HG02642 (cell line): ENCODE measurements around the gene TARDBP.
"Not testable (repeated sequence)": the region's sequence is repeated elsewhere in the genome, so short reads cannot be mapped to it uniquely, and the experiment has no call there.

Experiments used
- ATAC-seq: cut with Tn5 transposase; IDR thresholded peaks from one replicate; pipeline ENCODE4 v1.9.1; 2021; ENCODE audit warnings: mild to moderate bottlenecking; ENCODE audit not compliant: unreplicated experiment, poor library complexity

The TARDBP gene

DNA sequence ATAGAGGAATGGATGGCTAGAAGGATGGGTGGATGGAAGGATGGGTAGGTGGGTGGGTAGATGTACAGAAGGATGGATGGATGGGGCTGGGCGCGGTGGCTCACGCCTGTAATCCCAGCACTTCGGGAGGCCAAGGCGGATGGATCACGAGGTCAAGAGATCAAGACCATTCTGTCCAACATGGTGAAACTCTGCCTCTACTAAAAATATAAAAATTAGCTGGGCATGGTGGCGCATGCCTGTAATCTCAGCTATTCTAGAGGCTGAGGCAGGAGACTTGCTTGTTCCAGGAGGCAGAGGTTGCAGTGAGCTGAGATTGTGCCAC lies 27.6 kb downstream of the TARDBP start:
- ATAC-seq, result not testable (repeated sequence)

DNA sequence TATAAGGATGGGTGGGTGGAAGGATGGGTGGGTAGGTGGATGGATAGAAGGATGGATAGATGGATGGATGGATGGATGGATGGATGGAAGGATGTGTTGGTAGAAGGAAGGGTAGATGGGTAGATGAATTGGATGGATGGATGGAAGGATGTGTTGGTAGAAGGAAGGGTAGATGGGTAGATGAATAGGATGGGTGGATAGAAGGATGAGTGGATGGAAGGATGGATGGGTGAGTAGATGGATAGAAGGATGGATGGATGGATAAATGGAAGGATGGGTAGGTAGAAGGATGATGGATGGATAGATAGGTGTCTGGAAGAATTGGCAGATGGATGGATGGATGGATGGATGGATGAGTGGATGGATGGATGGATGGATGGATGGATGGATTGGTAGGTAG lies 28.6 kb downstream of the TARDBP start:
- no peak for ATAC-seq

DNA sequence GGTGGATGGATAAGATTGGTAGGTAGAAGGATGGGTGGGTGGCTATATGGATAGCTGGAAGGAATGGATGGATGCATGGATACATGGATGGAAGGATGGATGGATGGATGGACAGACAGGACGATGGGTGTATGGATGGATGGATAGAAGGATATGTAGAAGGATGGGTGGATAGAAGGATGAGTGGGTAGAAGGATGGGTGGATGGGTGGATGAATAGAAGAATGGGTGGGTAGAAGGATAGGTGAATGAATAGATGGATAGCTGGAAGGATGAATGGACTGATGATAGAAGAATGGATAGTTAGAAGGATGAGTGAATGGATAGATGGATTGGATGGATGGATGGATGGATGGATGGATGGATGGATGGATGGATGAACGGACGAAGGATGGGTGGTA lies 29.6 kb downstream of the TARDBP start:
- no peak for ATAC-seq

DNA sequence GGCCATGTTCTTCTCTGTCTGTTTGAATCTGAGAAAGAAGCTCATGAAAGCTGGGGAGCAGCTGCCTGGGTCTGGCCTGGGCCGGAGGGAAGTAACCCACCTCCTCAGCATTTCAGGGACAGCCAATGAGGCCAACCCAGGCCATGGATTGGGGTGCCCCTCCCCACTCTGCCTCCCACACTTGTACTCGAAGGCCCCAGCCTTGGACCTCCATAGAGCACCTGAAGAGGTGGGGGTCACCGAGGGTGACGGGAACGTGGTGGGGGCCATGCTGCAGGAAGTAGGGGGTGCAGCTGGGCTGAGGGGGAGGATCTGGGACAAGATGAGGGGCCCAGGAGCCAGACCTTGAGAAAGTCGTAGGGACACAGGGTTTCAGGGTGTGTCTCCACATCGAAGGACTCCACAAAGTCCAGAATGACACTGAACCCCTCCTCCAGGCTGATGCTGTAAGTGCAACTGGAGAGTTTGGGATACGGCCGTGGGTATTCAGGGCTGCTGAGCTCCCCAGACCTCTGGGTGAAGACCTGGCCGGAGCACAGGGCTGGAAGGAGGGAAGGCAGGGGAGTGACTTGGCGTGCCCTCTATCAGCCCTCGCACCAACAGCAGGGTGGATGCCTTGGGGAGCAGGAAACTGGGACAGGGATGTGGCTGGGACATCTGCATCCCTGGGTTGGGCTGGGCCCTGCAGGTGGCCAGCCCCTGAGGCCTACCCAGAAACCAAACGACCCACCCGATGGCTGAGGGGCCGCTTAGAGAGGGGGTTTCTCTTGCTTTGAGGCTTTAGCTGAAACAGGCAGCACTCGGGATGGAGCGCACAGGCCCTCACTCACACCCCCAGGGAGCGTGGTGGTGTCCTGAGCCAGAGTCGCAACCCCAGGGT lies 30.8 kb downstream of the TARDBP start:
- ATAC-seq, result no peak

DNA sequence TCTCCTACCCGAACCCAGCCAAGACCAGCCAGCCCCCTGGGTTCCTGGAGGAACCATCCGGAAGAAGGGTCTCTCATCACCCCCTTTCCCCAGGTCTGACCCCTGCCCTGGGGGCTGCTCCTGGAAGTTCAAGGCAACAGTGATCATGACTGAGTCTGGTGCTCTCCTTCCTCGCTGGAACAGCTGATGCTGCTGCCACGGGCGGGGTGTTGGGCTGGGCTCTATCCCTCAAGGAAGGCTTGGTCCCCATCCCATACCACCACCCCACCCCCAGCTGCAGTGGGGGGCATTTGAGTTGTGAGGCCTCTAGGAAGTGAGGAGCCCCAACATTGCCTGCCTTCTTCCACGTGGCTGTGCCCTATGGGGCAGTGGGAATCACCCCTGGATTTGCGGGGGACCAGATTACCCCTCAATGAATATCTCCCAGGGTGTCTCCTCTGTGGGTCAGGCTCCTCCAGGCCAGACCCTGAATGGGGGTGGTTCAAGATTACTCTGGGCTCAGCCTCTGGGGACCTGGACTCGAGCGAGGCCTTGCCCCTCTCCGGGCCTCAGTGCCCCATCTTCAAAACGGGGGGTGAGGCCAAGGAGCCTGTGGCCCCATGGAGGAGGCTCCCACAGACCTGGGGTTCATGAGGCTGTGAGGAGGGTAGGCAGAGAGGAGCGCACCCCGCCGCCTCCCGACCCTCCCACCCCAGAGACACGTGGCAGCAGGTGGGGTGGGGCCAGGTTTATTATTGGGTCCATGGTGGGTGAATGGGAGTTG lies 31.8 kb downstream of the TARDBP start:
- no peak for ATAC-seq

DNA sequence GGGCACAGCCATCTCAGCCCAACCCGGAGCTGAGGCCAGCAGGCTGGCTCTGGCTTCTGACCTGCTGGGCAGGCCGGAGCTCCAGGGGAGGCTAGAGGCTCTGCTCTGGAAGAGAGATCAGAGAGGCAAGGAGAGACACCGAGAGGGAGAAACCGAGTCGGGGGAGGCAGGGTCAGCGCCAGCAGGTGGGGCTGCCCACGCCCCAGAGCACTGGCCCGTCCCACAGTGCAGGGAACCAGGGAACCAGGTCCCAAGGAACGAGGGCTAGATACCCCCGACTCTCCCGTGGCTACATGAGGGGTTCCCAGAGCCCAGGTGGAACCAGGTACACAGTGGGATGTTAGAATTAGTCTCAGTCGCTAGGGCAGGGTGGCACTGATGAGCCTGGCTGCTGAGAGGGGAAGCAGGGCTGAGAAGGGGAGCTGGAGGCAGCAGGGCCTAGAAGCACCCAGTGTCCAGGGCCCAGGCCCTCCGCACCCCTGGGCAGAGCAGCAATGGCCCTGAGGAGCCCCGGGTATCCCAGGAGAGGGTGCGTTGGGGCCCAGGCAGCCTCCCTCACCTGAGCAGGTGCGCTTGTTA lies 32.5 kb downstream of the TARDBP start:
- ATAC-seq, result no peak

DNA sequence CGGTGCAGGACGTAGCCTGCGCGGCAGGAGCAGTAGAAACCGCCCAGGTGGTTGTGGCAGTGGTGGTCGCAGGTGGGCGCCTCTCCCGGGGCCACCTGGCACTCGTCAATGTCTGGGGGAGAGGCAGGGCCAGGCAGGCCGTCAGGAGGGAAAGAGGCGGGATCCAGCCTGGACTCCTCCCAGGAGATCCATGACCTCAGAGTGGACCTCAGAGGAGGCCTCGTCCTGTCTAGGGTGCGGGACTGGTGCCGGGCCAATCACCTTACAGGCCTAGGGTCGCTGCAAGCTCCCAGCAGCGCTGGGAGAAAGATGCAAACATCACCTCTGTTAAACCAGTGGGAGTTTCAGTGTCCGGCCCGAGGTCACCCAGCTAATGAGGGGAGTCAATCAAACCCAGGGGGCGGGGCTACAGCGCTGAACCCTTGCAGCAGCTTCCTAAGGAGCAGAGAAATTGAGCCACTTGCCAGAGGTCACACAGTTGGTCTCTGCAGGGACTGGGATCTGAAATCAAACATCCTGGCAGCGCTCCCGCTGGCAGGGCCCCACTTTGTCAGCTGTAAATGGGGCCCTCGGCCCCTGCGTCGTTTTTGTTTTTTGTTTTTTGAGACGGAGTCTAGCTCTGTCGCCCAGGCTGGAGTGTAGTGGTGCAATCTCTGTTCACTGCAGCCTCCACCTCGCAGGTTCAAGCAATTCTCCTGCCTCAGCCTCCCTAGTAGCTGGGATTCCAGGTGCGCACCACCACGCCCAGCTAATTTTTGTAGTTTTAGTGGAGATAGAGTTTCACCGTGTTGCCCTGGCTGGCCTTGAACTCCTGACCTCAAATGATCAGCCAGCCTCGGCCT lies 33.2 kb downstream of the TARDBP start:
- no peak for ATAC-seq

DNA sequence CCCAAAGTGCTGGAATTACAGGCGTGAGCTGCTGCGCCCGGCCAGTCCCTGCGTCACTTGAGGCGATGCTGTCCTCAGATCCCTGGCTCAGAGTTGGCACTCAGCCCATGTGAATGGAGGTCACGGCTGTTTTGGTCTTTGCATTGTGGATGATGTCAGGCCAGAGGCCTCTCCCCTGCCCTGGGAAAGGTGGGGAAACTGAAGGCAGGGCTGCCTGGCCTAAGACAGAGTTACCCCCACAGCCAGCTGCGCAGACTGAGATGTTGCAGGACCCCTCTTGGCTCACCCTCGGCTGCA lies 33.8 kb downstream of the TARDBP start:
- no peak for ATAC-seq

DNA sequence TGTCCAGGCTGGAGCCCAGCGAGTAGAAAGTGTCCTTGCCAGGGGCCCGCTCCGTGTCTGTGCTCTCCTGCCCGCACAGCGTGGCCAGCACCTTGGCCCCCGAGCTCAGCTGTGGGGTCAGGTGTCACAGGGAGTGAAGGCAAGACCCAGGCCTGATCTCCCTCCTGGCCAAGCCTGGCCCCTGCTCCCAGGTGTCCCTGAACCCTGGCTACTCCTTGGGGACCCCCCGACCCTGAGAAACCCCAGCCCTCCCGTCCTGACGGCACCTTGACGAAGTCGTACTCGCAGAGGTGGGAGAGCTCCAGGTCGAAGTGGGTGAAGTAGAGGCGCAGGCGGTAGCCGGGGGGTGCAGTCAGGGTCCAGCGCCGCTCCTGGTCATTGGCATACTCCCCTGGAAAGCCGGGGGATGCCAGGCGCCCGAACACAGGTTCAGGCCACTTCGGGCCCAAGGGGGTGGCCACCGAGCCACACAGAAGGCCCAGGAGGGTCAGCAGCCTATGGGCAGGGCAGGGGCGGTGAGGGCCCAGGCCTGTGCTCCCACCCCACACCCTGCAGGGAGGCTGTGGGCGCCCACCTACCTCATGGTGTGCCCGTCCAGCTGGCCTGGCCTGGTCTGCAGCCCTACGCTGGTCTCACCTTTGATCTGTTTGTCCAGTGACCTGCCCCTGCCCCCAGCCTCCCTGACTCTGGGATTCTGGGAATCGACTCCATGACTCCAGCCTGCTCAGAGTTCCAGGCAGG lies 34.3 kb downstream of the TARDBP start, which contains the start of gene MASP2:
Gene MASP2, minus strand, starts transcription at position 615 of the 741 bp plus-strand sequence. Its CDS starts 32 bp downstream, at position 583.
- no peak for ATAC-seq

DNA sequence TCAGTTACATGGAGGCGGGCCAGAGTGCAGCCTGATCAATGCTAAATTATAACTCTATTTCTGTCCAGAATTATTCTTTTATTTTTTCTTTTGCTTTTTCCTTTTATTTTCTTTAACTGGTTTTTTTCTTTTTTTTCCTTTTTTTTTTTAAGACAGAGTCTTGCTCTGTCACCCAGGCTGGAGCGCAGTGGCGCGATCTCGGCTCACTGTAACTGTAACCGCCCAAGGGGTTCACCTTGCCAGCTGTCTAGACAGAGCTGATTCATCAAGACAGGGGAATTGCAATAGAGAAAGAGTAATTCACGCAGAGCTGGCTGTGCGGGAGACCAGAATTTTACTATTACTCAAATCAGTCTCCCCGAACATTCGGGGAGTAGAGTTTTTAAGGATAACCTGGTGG lies 38.7 kb downstream of the TARDBP start:
- ATAC-seq, result not testable (repeated sequence)

DNA sequence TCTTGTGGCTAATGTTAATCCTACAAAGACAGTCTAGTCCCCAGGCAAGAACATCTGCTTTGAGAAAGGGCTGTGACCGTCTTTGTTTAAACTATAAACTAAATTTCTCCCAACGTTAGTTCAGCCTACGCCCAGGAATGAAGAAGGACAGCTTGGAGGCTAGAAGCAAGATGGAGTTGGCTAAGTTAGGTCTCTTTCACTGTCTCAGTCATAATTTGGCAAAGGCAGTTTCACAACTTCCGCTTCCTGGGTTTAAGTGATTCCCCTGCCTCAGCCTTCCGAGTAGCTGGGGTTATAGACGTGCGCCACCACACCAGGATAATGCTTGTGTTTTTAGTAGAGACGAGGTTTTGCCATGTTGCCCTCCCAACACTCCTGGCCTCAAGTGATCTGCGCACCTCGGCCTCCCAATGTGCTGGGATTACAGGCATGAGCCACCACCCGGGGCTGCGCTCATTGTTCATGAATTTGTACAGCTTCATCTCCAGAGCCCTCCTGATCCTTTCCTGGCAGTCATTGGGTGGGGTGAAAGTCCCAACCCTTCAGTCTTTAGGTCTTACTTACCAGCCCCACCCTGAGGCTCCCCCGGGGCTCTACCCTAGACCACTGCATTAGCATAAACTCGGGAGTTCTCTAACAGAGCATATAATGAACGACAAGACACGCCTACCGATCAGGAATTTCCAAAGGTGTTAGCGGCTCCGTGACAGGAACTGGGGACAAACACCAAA lies 39.5 kb downstream of the TARDBP start:
- ATAC-seq, result no peak

DNA sequence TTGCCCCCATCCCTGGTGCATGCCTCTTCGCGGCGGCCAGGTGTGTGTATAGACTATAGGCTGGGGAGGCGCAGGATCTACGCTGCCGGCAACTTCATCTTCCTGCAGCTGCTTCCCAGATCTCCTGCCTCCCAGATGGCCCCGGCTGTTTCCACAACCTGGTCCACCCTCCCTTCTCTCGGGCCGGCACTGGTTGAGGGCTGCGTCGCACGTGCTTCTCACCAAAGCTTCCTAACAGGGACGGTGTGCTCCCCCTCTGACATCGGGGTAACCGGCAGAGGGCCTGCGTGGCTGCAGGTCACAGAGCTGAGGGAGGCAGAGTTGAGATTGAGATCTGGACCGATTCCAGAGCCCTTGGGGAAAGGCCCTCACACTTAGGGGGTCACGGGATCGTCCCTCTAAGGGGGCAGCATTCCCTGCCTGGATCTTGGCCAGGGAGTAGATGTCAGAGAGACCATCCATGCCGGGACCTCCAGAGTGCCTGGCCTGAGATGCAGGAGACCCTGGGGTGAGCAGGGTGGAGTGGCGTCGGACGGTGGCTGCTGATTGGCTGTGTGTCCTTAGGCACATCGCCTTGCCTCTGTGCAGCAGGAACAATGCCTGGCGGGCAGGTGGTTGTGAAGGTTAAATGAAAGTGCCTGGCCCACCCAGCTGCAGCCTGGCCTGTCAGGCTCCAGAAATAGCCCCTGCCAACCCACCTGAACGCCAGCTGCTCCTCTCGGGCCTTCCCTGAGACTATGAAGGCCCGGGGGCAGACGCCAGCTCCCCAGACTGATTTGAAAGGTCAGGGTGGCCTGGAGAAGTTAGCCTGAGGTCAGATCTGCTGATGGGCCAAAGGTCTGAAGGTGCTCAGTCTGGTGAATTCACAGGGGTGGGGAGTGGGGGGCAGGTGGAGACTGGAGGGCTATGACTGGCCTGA lies 40.6 kb downstream of the TARDBP start:
- no peak for ATAC-seq

DNA sequence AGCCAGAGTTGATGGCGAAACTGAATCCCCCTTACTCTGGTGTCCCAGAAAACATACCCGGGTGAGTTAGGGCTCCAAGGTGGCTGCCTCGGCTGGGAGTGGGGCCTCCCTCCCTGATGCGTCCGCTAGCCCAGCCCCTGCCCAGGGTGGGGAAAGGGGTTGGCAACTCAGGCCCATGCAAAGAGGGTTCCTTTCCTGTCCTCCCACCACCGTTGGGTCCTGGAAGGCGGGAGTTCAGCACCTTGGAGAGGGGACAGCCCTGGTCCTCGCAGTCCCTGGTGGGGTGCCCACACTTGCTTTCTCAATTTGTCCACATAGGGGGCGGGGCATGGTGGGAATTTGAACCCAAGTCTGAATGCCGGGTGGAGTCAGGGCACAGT lies 41.3 kb downstream of the TARDBP start:
- no peak for ATAC-seq

DNA sequence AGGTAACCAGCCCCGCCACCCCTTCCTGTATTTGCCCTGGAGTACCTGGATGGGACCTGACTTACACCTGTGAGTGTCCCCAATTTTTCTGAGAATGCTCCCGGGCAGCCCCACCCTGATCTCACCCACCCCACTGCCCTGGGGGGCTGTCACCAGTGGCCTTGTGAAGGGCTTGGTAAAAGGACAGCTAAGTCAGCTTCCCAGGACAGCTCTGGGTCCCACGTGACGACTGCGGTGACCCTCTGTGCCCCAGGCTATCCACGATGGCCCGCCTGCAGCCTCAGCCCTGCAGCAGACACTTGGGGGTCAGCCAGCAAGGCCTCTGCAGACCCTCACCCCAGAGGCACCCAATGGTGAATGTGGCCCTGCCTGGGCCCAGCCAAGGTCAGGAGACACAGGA lies 41.7 kb downstream of the TARDBP start:
- ATAC-seq, result no peak

DNA sequence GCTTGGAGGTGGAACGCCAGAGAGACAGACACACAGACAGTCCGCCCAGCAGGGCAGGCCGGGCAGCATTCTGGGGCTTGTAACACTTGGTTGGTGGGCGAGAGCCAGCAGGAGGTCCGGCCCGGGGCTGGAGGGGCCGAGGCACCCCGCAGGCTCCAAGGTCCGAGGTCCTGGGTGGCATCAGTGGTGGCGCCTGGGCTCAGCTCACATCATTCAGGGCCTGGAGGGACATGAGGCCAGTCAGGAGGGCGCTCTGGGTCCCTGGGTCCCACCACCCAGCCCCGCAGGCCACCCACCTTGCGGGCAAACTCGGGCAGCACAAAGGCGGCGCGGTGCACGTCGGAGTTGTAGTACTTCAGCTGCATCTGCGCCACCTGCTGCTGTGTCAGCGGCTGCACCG lies 42.2 kb downstream of the TARDBP start:
- no peak for ATAC-seq

DNA sequence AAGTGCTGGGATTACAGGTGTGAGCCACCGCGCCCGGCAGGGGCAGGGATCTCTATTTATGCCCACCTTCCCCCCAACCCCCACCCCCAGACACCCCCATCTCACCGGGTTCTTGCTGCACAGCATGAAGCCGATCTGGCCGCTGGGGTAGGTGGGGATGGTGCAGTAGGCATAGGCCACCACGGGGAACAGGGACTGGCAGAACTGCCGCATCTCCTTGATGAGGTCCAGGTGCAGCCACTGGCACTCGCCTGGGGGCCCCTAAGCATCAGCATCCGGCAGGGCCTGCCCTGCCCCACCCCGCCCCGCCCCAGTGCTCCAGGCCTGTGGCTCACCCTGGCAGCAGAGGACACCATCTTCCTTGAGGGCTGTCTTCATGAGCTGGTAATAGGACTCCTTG lies 43.2 kb downstream of the TARDBP start:
- ATAC-seq, result no peak

DNA sequence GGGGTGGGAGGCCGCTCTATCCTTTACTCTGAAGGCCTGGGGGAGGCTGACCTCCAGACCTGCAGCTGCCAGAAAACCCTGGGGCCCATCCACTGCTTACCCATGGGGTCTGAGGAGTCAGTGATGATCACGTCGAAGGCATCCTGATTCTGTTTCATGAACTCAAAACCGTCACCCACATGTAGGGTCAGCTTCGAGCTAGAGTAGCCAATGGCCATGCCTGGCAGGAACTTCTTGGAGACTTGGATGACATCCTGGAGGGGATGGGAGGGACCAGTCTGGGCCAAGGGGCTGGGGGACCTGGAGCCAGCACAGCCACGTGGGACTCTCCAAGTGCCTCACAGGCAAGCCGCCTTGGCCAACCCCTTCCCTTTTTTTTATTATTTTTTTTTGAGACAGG lies 44.0 kb downstream of the TARDBP start:
- ATAC-seq, result no peak

DNA sequence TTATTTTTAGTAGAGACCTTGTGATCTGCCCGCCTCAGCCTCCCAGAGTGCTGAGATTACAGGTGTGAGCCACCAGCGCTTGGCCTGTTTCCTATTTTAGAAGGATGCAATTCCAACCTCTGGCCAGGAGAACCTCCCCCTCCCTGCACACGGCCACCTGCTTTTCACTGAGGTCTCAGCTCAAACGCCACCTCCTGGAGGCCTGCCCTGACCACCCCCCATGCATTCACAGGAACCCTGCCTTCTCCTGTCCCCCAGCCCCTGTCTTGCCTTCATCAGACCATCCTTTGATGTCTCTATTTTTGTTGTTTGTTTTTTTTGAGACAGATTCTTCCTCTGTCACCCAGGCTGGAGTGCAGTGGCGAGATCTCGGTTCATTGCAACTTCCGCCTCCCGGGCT lies 45.0 kb downstream of the TARDBP start:
- ATAC-seq, result no peak
